AG04449 (cell line): ENCODE data around the gene MVK.

Experiments used
- CTCF ChIA-PET: fragments of 350-600 bp; formaldehyde crosslinking; extraction: SDS; loops from one replicate; lab custom pipeline; 2021; ENCODE audit warnings: antibody characterized with exemption; lab: Yijun Ruan, JAX
- POLR2A ChIA-PET: fragments of 400-600, 350-600 bp; formaldehyde crosslinking; extraction: SDS; loops from one replicate; lab custom pipeline; 2020; ENCODE audit warnings: antibody characterized with exemption, inconsistent platforms; lab: Yijun Ruan, JAX
- DNase-seq: peaks from one replicate; pipeline ENCODE4 v3.0.0-alpha.2; 2010; ENCODE audit warnings: low read depth, low spot score
- H3K4me3 ChIP-seq: 2 replicates; pipeline ENCODE4 v1.5.1; 2011; ENCODE audit warnings: low read depth, mild to moderate bottlenecking, control low read depth, low read length
- CTCF ChIP-seq: IDR thresholded peaks from one replicate; pipeline ENCODE4 v1.5.1; 2011; ENCODE audit warnings: mild to moderate bottlenecking, moderate library complexity, low read length, control low read depth, inconsistent platforms; ENCODE audit not compliant: insufficient read depth; ENCODE audit errors: missing control alignments

Gene MVK

GRCh38 chr12:109559601-109560000 is 14.0 kb upstream of the MVK start:
- H3K4me3 ChIP-seq = no peak overlapping the region
- TF ChIP-seq CTCF = no peak
- no peak for DNase-seq
- ChIA-PET POLR2A (no interaction called here), CTCF (no interaction called here)

- POLR2A ChIA-PET = no interaction called here
- no peak for DNase-seq
Observed at GRCh38 chr12:109560867-109561710, 12.5 kb upstream of the MVK start.

GRCh38 chr12:109561711-109562030 is 11.9 kb upstream of the MVK start:
- POLR2A ChIA-PET = no interaction called here
- TF ChIP-seq CTCF = no peak
- no peak for DNase-seq
- CTCF ChIA-PET = interaction anchor here (1.1 kb wide), 1 partner anchor 213 kb away, joined by 3 read pairs; no protein-coding TSS in a partner anchor
- no peak overlapping the region for H3K4me3 ChIP-seq

More at GRCh38 chr12:109560867-109561710, 12.5 kb upstream of the MVK start:
- no peak overlapping the region for H3K4me3 ChIP-seq
- CTCF ChIA-PET = interaction anchor here (1.1 kb wide), 1 partner anchor 213 kb away, joined by 3 read pairs; no protein-coding TSS in a partner anchor
- no peak for TF ChIP-seq CTCF

- TF ChIP-seq CTCF = no peak
- no peak for DNase-seq
- H3K4me3 ChIP-seq = no peak overlapping the region
- CTCF ChIA-PET = no interaction called here
- POLR2A ChIA-PET = no interaction called here
Observed at GRCh38 chr12:109562871-109563270, 10.7 kb upstream of the MVK start.

- H3K4me3 ChIP-seq = no peak overlapping the region
- ChIA-PET POLR2A (no interaction called here), CTCF (no interaction called here)
- TF ChIP-seq CTCF = no peak
- DNase-seq = no peak
Observed at GRCh38 chr12:109563291-109564284, 10.0 kb upstream of the MVK start.
